ENCODE results near the gene TES.

The TES gene, protein sequence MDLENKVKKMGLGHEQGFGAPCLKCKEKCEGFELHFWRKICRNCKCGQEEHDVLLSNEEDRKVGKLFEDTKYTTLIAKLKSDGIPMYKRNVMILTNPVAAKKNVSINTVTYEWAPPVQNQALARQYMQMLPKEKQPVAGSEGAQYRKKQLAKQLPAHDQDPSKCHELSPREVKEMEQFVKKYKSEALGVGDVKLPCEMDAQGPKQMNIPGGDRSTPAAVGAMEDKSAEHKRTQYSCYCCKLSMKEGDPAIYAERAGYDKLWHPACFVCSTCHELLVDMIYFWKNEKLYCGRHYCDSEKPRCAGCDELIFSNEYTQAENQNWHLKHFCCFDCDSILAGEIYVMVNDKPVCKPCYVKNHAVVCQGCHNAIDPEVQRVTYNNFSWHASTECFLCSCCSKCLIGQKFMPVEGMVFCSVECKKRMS

DNA sequence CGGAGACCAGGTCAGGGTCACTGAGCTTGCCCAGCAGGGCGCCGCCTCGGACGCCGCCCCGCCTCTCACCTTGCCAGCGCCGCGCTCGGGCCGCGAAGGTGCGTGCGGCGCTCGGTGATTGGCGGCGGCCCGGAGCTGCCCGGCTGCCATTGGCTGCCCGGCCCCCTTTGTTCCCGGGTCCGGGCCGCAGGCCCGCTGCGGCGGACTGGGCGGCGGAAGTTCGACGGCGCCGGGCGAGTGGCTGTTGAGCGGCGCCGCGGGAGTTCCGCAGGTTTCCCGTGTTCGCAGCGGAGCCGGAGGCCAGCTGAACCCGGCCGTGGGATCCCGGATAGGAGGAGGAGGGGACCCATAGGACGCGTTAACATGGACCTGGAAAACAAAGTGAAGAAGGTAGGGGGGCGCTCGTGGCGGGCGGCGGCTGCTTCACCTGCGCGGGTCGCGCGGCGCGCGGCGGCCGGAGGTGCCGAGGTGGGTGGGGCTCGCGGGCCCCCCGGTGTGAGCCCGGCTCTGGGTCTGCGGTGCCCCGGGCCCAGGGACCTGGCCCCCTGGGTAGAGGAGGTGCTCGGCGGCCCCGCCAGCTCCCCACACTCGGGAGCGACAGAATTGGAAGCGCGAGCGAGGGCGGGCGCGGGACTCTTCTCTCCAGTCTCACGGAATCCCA is at the start of gene TES:
TSS of gene TES (plus strand) at position 195 of the 661 bp plus-strand sequence. CDS start at position 364, 169 bp downstream.
- Histone ChIP-seq H4K20me1 (ENCODE audit: insufficient read depth, low read length) (no peaks in the 10 kb centered on the region), H3K79me2 (ENCODE audit: insufficient read depth, low read length) (no peaks in the 10 kb centered on the region), H3K9ac (ENCODE audit: low read depth, low read length) (no peak within 1 kb of the TSS), H3K4me3 (ENCODE audit: low read depth in 1 of 2, low read length in 2 of 2) (no peak within 1 kb of the TSS), H3K27me3 (ENCODE audit: insufficient read depth, low read length, poor library complexity) (no peaks in the 10 kb centered on the region), H2AFZ (ENCODE audit: low read depth, low read length) (no peak within 1 kb of the TSS), H3K4me1 (ENCODE audit: insufficient read depth, low read length) (peaks cover 8% of the 10 kb centered on the region), H3K4me2 (ENCODE audit: insufficient read depth, low read length) (no peak within 1 kb of the TSS), H3K27ac (ENCODE audit: low read length) (peak within 1 kb of the TSS; percentile 49; the same call in 1 of the 2 replicates), H3K36me3 (ENCODE audit: insufficient read depth, low read length) (no peaks in the 10 kb centered on the region), H3K9me3 (ENCODE audit: insufficient read depth, low read length, severe bottlenecking) (peaks cover 10% of the 10 kb centered on the region)
- no peak for TF ChIP-seq EZH2 (IDR thresholded peaks at IDR 0.05; ENCODE audit: borderline replicate concordance, low read depth, low read length, severe bottlenecking)
- TF ChIP-seq, protein P1, sequence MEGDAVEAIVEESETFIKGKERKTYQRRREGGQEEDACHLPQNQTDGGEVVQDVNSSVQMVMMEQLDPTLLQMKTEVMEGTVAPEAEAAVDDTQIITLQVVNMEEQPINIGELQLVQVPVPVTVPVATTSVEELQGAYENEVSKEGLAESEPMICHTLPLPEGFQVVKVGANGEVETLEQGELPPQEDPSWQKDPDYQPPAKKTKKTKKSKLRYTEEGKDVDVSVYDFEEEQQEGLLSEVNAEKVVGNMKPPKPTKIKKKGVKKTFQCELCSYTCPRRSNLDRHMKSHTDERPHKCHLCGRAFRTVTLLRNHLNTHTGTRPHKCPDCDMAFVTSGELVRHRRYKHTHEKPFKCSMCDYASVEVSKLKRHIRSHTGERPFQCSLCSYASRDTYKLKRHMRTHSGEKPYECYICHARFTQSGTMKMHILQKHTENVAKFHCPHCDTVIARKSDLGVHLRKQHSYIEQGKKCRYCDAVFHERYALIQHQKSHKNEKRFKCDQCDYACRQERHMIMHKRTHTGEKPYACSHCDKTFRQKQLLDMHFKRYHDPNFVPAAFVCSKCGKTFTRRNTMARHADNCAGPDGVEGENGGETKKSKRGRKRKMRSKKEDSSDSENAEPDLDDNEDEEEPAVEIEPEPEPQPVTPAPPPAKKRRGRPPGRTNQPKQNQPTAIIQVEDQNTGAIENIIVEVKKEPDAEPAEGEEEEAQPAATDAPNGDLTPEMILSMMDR (IDR thresholded peaks at IDR 0.05; ENCODE audit: borderline replicate concordance, extremely low read depth, low read length, poor library complexity, severe bottlenecking), result no peak
- ATAC-seq (ENCODE audit: insufficient read depth, low read depth), result no peak
- DNase-seq, result no peak

DNA sequence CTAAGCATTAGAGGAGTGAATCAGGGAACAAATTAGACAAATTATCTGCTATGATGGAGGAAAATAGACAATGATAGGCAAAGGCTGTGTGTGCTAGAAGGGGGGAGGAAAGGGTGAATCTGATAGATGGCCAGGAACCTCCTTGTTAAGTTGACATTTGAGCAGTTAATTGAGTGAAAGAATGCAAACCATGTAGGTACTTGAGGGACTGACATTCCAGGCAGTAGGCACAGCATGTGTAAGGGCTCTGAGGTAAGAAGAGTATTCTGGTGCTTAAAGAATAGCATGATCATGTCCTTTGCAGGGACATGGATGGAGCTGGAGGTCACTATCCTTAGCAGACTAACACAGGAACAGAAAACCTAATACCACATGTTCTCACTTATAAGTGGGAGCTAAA is 48.6 kb upstream of the TES start:
- ATAC-seq (ENCODE audit: insufficient read depth, low read depth), result no peak
- H3K4me2 ChIP-seq (ENCODE audit: insufficient read depth, low read length), result no peak overlapping the region
- H3K27me3 ChIP-seq (ENCODE audit: insufficient read depth, low read length, poor library complexity), result no peaks in the 10 kb centered on the region
- no peaks in the 10 kb centered on the region for H3K9me3 ChIP-seq (ENCODE audit: insufficient read depth, low read length, severe bottlenecking)
- peaks cover 74% of the 10 kb centered on the region for H3K4me1 ChIP-seq (ENCODE audit: insufficient read depth, low read length)
- no peaks in the 10 kb centered on the region for H4K20me1 ChIP-seq (ENCODE audit: insufficient read depth, low read length)
- H3K4me3 ChIP-seq (ENCODE audit: low read depth in 1 of 2, low read length in 2 of 2), result no peak overlapping the region
- H3K79me2 ChIP-seq (ENCODE audit: insufficient read depth, low read length), result peaks cover 27% of the 10 kb centered on the region
- TF ChIP-seq, protein P1 (IDR thresholded peaks at IDR 0.05; ENCODE audit: borderline replicate concordance, extremely low read depth, low read length, poor library complexity, severe bottlenecking), result no peak
- no peak for TF ChIP-seq EZH2 (IDR thresholded peaks at IDR 0.05; ENCODE audit: borderline replicate concordance, low read depth, low read length, severe bottlenecking)
- no peak overlapping the region for H3K9ac ChIP-seq (ENCODE audit: low read depth, low read length)
- H3K27ac ChIP-seq (ENCODE audit: low read length), result no peak overlapping the region
- no peaks in the 10 kb centered on the region for H3K36me3 ChIP-seq (ENCODE audit: insufficient read depth, low read length)
- H2AFZ ChIP-seq (ENCODE audit: low read depth, low read length), result peak overlapping the region; percentile 13; the same call in 1 of the 2 replicates
- DNase-seq, result no peak

DNA sequence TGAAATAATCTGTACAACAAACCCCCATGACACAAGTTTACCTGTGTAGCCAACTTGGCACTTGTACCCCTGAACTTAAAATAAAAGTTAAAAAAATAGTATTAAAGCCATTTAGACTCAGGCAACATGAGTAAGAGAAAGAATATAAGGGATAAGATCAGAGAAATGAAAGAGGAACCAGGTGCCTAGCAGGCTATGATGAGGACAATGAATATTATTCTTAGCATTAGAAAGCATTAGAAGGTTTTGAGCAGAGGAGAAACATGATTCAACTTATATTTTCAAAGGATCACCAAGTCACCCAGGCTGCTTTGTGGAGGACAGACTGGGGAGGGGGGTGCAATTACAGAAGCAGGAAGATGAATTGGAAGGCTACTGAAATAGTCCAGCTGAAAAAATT is 48.1 kb upstream of the TES start:
- H3K4me2 ChIP-seq (ENCODE audit: insufficient read depth, low read length), result no peak overlapping the region
- no peaks in the 10 kb centered on the region for H3K9me3 ChIP-seq (ENCODE audit: insufficient read depth, low read length, severe bottlenecking)
- H3K27me3 ChIP-seq (ENCODE audit: insufficient read depth, low read length, poor library complexity), result no peaks in the 10 kb centered on the region
- no peak overlapping the region for H3K9ac ChIP-seq (ENCODE audit: low read depth, low read length)
- no peak overlapping the region for H2AFZ ChIP-seq (ENCODE audit: low read depth, low read length)
- H3K4me1 ChIP-seq (ENCODE audit: insufficient read depth, low read length), result peaks cover 74% of the 10 kb centered on the region
- no peaks in the 10 kb centered on the region for H4K20me1 ChIP-seq (ENCODE audit: insufficient read depth, low read length)
- no peak overlapping the region; the same call in 1 of the 2 replicates for H3K27ac ChIP-seq (ENCODE audit: low read length)
- ATAC-seq (ENCODE audit: insufficient read depth, low read depth), result no peak
- H3K4me3 ChIP-seq (ENCODE audit: low read depth in 1 of 2, low read length in 2 of 2), result no peak overlapping the region
- H3K79me2 ChIP-seq (ENCODE audit: insufficient read depth, low read length), result peaks cover 22% of the 10 kb centered on the region
- H3K36me3 ChIP-seq (ENCODE audit: insufficient read depth, low read length), result no peaks in the 10 kb centered on the region
- DNase-seq, result no peak
- TF ChIP-seq EZH2 (IDR thresholded peaks at IDR 0.05; ENCODE audit: borderline replicate concordance, low read depth, low read length, severe bottlenecking), result no peak
- TF ChIP-seq, protein P1 (IDR thresholded peaks at IDR 0.05; ENCODE audit: borderline replicate concordance, extremely low read depth, low read length, poor library complexity, severe bottlenecking), result no peak

All from DND-41 (cell line).